ENCODE data around the gene KHDRBS1.

- TF ChIP-seq CTCF (conservative IDR thresholded peaks at IDR 0.05; ENCODE audit: low read length) (peak; percentile 75), EZH2phosphoT487 (IDR thresholded peaks at IDR 0.05; ENCODE audit: borderline replicate concordance) (no peak)
These were observed 49.6 kb downstream of the KHDRBS1 start for GRCh38 chr1:32063261-32063681.

Data from Loucy (cell line).